Measurements from ENCODE around the gene DAB1.

The DAB1 gene

DNA sequence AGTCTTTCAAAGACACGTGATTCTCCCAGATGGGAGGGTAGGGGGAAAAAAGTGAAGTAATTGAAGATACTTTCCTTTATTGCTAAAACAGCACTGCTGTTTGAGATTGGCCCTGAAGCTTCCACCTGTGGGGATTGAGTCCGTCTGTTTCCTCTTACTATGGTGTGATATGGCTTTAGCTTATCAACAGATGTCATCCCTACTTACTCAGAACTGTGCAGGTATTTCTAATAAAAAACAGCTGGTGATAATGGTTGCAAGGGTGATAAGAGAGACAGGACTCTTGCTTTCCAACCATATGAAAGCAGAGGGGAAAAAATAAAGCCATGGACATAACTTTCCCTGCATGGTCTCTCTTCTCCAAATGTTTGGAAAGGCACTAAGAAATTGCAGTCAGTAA lies 416.4 kb downstream of the DAB1 start:
- DNase-seq, result no peak

GRCh38 chr1:57003398-57004139 lies 420.3 kb downstream of the DAB1 start:
- no peak for DNase-seq

DNA sequence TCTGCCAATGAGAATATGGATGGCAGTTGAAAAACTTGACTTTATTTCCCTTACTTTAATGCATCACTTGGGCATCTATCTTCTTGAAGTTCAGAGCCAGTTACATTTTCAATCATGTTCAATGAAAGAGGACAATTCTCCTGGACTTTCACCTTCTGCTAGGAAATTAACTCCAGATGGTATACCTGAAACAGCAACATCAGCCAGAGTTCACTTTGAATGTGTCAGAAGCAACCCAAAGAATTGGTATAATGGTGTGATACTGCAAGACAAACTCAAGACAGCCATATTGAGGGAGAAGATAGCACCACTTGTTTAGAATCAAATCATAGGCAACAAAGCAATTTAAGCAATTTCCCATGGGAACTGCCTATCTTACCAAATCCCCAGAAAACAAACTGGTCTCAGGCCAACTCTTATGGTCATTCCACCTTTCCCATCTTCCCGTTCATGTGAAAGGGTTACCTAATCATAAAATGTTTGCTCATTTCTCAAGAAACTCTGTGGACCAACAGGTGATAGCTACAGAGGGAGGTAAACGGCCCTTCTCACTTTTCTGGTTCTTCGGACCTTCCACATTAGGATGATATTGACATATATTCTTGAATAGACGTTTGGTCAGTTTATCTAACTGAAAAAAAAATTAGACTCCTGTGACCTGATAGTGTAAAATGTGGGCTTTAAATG lies 428.3 kb downstream of the DAB1 start:
- no peak for DNase-seq

DNA sequence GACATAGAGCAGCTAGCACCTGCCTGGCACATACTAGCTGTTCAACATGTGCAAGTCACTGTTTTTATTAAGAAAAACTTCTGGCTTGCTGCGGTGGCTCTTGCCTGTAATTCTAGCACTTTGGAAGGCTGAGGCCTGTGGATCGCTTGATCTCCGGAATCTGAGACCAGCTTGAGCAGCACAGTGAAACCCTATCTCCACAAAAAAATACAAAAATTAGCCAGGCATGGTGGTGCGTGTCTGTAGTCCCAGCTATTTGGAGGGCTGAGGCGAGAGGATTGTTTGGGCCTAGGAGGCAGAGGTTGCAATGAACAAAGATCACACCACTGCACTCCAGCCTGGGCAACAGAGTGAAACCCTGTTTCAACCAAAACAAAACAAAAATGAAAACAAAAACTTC lies 430.4 kb downstream of the DAB1 start:
- no peak for DNase-seq

DNA sequence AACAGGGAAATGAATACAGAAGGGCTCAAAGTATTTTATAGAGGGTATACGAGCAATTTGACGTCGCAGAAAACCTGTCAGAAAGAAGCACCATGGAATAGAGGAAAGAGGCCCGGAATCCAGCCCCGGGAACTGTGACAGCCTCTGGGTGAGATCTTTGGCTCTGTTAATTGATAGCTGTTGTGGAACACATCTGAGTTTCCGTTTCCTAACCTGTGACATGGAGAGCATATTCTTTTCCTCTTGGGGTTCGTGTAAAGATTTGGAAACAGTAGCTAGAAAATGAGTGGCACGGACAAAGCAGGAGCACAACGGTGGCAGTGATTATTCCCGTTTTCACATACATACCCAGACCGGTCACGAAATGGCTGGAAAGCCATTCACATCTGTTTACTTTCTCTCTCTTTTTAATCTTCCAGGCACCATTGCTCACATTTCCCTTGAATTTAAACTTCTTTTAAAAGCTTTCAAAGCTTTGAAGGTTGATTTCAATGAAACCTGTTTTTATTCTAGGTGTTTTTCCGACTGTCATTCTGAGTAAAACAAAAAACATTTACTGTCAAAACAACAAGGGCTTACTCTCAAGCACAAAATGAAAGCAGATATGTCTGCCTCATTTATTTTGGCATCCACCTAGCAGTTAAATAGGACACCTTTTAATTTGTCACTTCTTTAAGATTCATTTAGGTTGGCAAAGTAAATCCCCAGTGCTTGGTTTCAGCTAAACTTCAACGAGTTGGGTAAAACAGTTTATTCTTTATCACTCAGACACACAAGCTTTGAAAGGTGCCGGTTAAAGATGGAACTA lies 431.3 kb downstream of the DAB1 start:
- no peak for DNase-seq

DNA sequence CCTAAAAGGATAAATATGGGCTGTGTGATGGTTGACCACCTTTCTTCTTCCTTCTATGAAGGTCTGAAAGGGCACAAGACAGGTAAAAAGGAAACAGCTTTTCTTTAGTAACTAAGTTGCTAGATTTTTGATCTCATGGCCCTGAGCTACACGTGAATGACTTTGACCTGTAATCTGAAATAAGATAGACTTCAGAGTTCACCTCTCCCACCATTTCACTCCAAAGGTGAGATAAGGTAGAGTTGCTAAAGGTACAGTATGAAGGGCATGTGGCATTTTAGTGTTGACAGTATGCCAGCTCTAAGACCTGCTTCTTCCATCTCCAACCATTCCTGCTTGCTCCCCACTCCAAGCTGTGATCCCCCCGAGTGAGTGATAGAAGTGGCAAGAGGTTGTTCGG lies 432.3 kb downstream of the DAB1 start:
- no peak for DNase-seq

GRCh38 chr1:56986397-56986796 lies 437.5 kb downstream of the DAB1 start:
- DNase-seq, result no peak

- no peak for DNase-seq
Observed at GRCh38 chr1:56985857-56986256, 438.0 kb downstream of the DAB1 start.

DNA sequence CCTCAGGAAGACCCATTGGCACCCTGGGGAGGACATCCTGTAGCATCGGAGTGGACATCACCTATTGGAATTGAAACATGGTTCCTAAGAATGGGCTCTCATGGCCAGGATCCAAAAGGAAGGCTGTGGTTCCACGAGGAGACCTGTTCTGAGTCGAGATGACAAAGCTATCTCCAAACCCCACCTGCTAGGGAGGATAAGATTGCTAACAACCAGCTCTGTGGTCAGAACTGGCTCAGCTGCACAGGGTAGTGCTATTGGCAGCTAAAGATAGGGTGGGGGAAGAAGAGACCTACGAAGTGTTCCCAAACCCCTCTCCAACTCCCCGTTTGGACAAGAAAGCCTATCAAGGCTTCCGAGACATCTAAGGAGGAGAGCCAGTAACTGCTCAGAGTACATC lies 440.4 kb downstream of the DAB1 start:
- no peak for DNase-seq

- no peak for DNase-seq
Observed at GRCh38 chr1:56979986-56980755, 443.7 kb downstream of the DAB1 start.

GRCh38 chr1:56978819-56979218 lies 445.0 kb downstream of the DAB1 start:
- DNase-seq, result no peak

- DNase-seq, result no peak
Observed at GRCh38 chr1:56977910-56978309, 445.9 kb downstream of the DAB1 start.

- no peak for DNase-seq
Observed at GRCh38 chr1:56975446-56975845, 448.4 kb downstream of the DAB1 start.

GRCh38 chr1:56973923-56974742 lies 449.7 kb downstream of the DAB1 start:
- no peak for DNase-seq

GRCh38 chr1:56972976-56973375 lies 450.9 kb downstream of the DAB1 start:
- no peak for DNase-seq

DNA sequence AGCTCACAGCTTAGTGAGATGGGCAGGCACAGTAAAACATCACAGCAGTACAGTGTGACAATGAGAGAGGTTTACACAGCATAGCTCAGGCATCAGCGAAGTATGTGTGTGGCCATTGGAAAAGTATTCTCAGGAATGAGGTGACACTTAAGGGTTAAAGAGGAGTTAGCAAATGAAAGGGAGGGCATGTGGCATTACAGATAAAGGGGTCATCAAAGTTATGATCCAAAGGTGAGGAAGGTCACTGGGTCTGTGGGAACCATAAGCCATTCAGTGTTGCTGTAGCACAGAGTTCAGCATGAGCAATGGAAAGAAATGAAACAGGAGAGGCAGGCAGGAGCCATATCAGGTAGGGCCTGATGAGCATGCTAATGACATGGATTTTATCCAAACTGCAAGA lies 453.6 kb downstream of the DAB1 start:
- DNase-seq, result no peak

DNA sequence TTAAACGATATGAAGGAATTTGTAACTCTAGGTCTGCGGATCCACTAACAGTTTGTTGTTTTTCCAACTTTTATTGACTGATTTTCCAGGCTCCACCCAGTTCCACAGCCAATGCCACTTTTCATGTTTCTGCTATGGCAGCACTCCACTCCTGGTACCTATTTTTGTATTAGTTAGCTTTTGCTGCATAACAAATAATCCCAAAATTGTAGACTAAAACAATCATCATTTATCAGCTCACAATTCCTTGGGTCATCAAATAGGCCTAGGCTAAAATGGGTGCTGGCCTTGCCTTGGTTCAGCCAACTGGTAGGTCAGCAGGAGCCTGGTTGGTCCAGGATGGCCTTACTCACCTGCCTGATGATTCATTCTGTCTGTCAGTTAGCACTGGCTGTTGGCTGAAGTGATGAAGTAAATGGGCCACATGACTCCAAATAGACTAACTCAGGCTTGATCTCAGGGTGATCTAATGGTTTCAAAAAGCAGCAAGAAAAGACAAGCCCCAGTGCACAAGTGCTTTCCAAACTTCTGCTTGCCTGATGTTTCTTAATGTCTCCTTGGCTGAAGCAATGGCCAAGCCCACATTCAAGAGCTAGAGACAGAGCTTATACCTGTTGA lies 454.9 kb downstream of the DAB1 start:
- no peak for DNase-seq

- no peak for DNase-seq
Observed at GRCh38 chr1:56967900-56968832, 455.7 kb downstream of the DAB1 start.

DNA sequence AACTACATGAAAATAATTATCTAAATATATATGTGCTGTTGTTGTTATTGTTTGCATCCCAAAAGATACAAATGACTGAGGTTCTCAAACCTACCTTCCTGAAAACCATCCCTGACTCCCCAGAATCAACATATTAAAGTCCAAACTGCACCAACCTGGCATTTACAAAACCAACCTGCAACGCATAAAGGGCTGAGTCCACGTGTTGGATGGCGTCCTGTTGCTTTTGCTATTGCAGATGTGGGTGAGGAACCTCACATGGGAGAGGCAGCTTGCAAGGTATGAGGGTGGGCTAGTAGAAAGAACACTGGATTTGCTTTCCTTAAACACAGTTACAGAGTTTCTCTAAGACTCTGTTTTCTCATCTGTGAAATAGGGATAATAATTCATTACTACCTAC lies 456.5 kb downstream of the DAB1 start:
- no peak for DNase-seq

DNA sequence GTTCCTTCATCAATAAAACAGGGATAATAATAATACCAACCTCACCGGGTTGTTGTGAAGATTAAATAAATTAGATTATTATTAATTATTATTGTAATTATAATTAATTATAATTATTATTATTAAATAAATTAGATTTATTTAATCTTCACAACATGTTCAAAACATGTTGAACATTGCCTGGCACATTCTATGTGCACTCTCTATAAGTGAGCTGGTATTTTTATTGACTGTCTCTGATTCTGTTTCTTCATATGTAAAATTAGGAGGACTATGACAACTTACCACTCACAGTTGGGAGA lies 457.2 kb downstream of the DAB1 start:
- no peak for DNase-seq
